Neural cell (in vitro differentiated cells): ENCODE results near the gene SLC4A5.

ENCODE experiments used
- EP300 ChIP-seq: fragments of 450-650 bp; conservative IDR thresholded peaks from 2 replicates; pipeline ENCODE4 v1.6.1; 2014; ENCODE audit warnings: antibody characterized with exemption, mild to moderate bottlenecking, moderate library complexity; ENCODE audit not compliant: poor library complexity, severe bottlenecking
- EZH2 ChIP-seq: fragments of 200-600, 300-800 bp; shearing (Covaris generic), sonication (generic); IDR thresholded peaks from 2 replicates; pipeline ENCODE4 v1.6.1; 2014; ENCODE audit warnings: antibody characterized with exemption, low read length, borderline replicate concordance, mild to moderate bottlenecking; ENCODE audit not compliant: insufficient read depth, poor library complexity, severe bottlenecking
- POLR2AphosphoS5 ChIP-seq: IDR thresholded peaks from 2 replicates; pipeline ENCODE4 v1.6.1; 2012
- REST ChIP-seq: IDR thresholded peaks from 2 replicates; pipeline ENCODE4 v1.6.1; 2012; ENCODE audit warnings: borderline replicate concordance
- TAF1 ChIP-seq: IDR thresholded peaks from 2 replicates; pipeline ENCODE4 v1.6.1; 2012; ENCODE audit warnings: low read depth
- TF ChIP-seq, protein P1 (sequence below): fragments of 450-650 bp; IDR thresholded peaks from 2 replicates; pipeline ENCODE4 v1.5.1; 2014; ENCODE audit warnings: antibody characterized with exemption, mild to moderate bottlenecking, moderate library complexity; ENCODE audit not compliant: poor library complexity, severe bottlenecking

GRCh38 chr2:74181739-74182138 is 161.5 kb downstream of the SLC4A5 start:
- TF ChIP-seq, protein P1, sequence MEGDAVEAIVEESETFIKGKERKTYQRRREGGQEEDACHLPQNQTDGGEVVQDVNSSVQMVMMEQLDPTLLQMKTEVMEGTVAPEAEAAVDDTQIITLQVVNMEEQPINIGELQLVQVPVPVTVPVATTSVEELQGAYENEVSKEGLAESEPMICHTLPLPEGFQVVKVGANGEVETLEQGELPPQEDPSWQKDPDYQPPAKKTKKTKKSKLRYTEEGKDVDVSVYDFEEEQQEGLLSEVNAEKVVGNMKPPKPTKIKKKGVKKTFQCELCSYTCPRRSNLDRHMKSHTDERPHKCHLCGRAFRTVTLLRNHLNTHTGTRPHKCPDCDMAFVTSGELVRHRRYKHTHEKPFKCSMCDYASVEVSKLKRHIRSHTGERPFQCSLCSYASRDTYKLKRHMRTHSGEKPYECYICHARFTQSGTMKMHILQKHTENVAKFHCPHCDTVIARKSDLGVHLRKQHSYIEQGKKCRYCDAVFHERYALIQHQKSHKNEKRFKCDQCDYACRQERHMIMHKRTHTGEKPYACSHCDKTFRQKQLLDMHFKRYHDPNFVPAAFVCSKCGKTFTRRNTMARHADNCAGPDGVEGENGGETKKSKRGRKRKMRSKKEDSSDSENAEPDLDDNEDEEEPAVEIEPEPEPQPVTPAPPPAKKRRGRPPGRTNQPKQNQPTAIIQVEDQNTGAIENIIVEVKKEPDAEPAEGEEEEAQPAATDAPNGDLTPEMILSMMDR, result no peak
- TF ChIP-seq REST (no peak), TAF1 (no peak), POLR2AphosphoS5 (no peak), EP300 (no peak), EZH2 (no peak)
